Measurements from ENCODE around the gene SPHK1.

GRCh38 chr17:76378548-76379274 is 5.7 kb upstream of the SPHK1 start:
- TF ChIP-seq POLR2A (IDR thresholded peaks at IDR 0.05; ENCODE audit: low read length) = no peak
- TF ChIP-seq GATA1 (IDR thresholded peaks at IDR 0.05; ENCODE audit: low read depth, low read length) = no peak
